BE2C (cell line): ENCODE data around the gene RSPRY1.

Experiments
- DNase-seq: peaks from one replicate; pipeline ENCODE4 v3.0.0-alpha.2; 2020
- H3K27me3 ChIP-seq: fragments of 250-450 bp; sonication (Bioruptor Pico); 2 replicates; pipeline ENCODE4 v1.5.1; 2020; ENCODE audit warnings: mild to moderate bottlenecking
- H3K36me3 ChIP-seq: fragments of 250-450 bp; sonication (Bioruptor Pico); 2 replicates; pipeline ENCODE4 v1.5.1; 2020; ENCODE audit warnings: mild to moderate bottlenecking
- H3K4me1 ChIP-seq: fragments of 250-450 bp; sonication (Bioruptor Pico); 2 replicates; pipeline ENCODE4 v1.5.1; 2020
- H3K4me3 ChIP-seq: 2 replicates; pipeline ENCODE4 v1.5.1; 2011; ENCODE audit warnings: low read depth, low read length
- H3K9me3 ChIP-seq: fragments of 250-450 bp; sonication (Bioruptor Pico); 2 replicates; pipeline ENCODE4 v1.5.1; 2020
- CTCF ChIP-seq: IDR thresholded peaks from 2 replicates; pipeline ENCODE4 v1.5.1; 2012; ENCODE audit warnings: mild to moderate bottlenecking, low read depth, low read length

RSPRY1 gene

GRCh38 chr16:57256601-57257395 is 70.7 kb downstream of the RSPRY1 start:
- H3K4me3 ChIP-seq = no peak overlapping the region
- no peaks in the 10 kb centered on the region for H3K9me3 ChIP-seq
- no peaks in the 10 kb centered on the region for H3K27me3 ChIP-seq
- H3K4me1 ChIP-seq = no peaks in the 10 kb centered on the region; the same call in 1 of the 2 replicates
- peaks cover 5% of the 10 kb centered on the region; the same call in 1 of the 2 replicates for H3K36me3 ChIP-seq
- DNase-seq = no peak
- no peak for TF ChIP-seq CTCF

GRCh38 chr16:57257455-57258070 is 71.4 kb downstream of the RSPRY1 start:
- no peak overlapping the region for H3K4me3 ChIP-seq
- no peak for TF ChIP-seq CTCF
- DNase-seq = no peak

GRCh38 chr16:57258226-57258909 is 72.2 kb downstream of the RSPRY1 start:
- DNase-seq = no peak
- TF ChIP-seq CTCF = no peak
- Histone ChIP-seq H3K27me3 (no peaks in the 10 kb centered on the region), H3K36me3 (no peaks in the 10 kb centered on the region), H3K4me1 (no peaks in the 10 kb centered on the region; the same call in 1 of the 2 replicates), H3K9me3 (no peaks in the 10 kb centered on the region), H3K4me3 (no peak overlapping the region)

More at GRCh38 chr16:57257455-57258070, 71.4 kb downstream of the RSPRY1 start:
- Histone ChIP-seq H3K27me3 (no peaks in the 10 kb centered on the region), H3K36me3 (no peaks in the 10 kb centered on the region), H3K4me1 (no peaks in the 10 kb centered on the region; the same call in 1 of the 2 replicates), H3K9me3 (no peaks in the 10 kb centered on the region)

- no peak for TF ChIP-seq CTCF
- Histone ChIP-seq H3K4me3 (no peak overlapping the region), H3K4me1 (no peaks in the 10 kb centered on the region; the same call in 1 of the 2 replicates), H3K36me3 (no peaks in the 10 kb centered on the region), H3K9me3 (no peaks in the 10 kb centered on the region), H3K27me3 (no peaks in the 10 kb centered on the region)
- no peak for DNase-seq
Observed at GRCh38 chr16:57258910-57259475, 72.9 kb downstream of the RSPRY1 start.

- H3K36me3 ChIP-seq = no peaks in the 10 kb centered on the region
- no peak overlapping the region for H3K4me3 ChIP-seq
- no peaks in the 10 kb centered on the region for H3K27me3 ChIP-seq
- no peak for TF ChIP-seq CTCF
- no peak for DNase-seq
- H3K4me1 ChIP-seq = peaks cover 2% of the 10 kb centered on the region
- H3K9me3 ChIP-seq = no peaks in the 10 kb centered on the region
Observed at GRCh38 chr16:57260294-57260929, 74.3 kb downstream of the RSPRY1 start.
